PC-3 (cell line): ENCODE results near the gene SP1.

ENCODE experiments used
- CTCF ChIP-seq: fragments of 300-600 bp; sonication (generic); conservative IDR thresholded peaks from 2 replicates; pipeline ENCODE4 v1.5.1; 2017; ENCODE audit warnings: antibody characterized with exemption, low read depth, mild to moderate bottlenecking, low read length
- EZH2 ChIP-seq: fragments of 300-600 bp; sonication (generic); IDR thresholded peaks from one replicate; pipeline ENCODE4 v1.6.1; 2017; ENCODE audit warnings: antibody characterized with exemption, mild to moderate bottlenecking, low read length; ENCODE audit not compliant: unreplicated experiment
- EZH2phosphoT487 ChIP-seq: fragments of 300-600 bp; sonication (generic); IDR thresholded peaks from 2 replicates; pipeline ENCODE4 v1.6.1; 2018; ENCODE audit warnings: mild to moderate bottlenecking, antibody characterized with exemption, low read length, borderline replicate concordance

DNA sequence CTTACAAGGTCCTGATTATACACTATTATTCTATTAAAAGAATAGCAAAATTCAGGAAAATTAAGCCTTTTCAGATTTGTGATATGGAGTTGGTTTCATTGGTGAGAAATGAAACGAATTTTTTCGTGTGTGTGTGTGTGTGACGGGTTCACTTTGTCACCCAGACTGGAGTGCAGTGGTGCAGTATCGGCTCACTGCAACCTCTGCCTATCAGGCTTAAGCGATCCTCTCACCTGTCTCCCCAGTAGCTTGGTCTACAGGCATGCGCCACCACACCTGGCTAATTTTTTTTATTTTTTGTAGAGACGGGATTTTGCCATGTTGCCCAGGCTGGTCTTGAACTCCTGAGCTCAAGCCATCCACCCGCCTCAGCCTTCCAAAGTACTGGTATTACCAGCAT lies 81.6 kb downstream of the SP1 start:
- TF ChIP-seq CTCF (no peak), EZH2phosphoT487 (no peak), EZH2 (no peak)
